Measurements from ENCODE around the gene CRIP1.

CRIP1 gene

DNA sequence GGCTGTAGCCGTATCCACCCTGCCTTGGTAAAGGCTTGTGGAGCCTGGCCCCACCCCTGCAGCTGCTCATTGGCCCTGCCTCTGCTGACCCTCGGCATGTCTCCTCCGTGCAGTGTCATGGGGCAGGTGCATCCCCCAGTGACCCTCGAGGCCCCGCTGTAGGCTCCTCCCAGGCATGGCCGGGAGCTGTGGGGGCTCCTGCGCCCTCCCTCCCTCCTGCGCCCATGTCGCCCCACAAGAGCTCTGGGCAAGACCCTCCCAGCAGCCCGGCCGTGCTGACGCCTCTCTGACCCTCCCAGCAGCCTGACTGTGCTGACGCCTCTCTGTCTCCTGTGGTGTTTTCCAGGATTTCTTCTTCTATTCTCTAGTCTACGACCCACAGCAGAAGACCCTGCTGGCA, 32.8 kb upstream of the CRIP1 start:
- TF ChIP-seq, protein P1, sequence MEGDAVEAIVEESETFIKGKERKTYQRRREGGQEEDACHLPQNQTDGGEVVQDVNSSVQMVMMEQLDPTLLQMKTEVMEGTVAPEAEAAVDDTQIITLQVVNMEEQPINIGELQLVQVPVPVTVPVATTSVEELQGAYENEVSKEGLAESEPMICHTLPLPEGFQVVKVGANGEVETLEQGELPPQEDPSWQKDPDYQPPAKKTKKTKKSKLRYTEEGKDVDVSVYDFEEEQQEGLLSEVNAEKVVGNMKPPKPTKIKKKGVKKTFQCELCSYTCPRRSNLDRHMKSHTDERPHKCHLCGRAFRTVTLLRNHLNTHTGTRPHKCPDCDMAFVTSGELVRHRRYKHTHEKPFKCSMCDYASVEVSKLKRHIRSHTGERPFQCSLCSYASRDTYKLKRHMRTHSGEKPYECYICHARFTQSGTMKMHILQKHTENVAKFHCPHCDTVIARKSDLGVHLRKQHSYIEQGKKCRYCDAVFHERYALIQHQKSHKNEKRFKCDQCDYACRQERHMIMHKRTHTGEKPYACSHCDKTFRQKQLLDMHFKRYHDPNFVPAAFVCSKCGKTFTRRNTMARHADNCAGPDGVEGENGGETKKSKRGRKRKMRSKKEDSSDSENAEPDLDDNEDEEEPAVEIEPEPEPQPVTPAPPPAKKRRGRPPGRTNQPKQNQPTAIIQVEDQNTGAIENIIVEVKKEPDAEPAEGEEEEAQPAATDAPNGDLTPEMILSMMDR (IDR thresholded peaks at IDR 0.05; ENCODE audit: extremely low read depth, missing control alignments), result no peak
- DNase-seq (ENCODE audit: low spot score), result no peak

DNA sequence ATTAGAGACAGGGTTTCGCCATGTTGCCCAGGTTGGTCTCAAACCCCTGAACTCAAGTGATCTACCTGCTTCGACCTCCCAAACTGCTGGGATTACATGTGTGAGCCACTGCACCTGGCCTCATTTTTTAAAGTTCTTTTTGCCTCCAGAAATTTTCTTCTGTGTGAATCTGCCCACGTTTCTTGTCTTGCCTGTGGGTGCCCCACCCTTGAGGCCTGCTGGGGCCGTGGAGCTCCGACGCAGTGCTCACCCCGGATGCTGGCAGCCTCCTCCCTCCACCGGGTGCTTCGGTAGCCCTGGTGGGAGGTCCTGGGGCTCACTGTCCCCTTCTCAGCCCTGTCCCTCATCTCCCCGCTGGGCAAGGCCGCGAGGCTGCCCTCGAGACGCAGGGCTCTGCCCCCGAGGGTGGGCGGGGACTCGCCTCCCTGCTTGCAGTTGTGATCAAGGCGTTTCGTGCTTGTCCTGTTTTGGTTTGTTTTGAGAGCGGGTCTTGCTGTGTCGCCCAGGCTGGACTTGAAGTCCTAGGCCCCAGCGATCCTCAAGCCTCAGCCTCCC, 31.5 kb upstream of the CRIP1 start:
- TF ChIP-seq, protein P1 (IDR thresholded peaks at IDR 0.05; ENCODE audit: extremely low read depth, missing control alignments), result no peak
- DNase-seq (ENCODE audit: low spot score), result no peak

DNA sequence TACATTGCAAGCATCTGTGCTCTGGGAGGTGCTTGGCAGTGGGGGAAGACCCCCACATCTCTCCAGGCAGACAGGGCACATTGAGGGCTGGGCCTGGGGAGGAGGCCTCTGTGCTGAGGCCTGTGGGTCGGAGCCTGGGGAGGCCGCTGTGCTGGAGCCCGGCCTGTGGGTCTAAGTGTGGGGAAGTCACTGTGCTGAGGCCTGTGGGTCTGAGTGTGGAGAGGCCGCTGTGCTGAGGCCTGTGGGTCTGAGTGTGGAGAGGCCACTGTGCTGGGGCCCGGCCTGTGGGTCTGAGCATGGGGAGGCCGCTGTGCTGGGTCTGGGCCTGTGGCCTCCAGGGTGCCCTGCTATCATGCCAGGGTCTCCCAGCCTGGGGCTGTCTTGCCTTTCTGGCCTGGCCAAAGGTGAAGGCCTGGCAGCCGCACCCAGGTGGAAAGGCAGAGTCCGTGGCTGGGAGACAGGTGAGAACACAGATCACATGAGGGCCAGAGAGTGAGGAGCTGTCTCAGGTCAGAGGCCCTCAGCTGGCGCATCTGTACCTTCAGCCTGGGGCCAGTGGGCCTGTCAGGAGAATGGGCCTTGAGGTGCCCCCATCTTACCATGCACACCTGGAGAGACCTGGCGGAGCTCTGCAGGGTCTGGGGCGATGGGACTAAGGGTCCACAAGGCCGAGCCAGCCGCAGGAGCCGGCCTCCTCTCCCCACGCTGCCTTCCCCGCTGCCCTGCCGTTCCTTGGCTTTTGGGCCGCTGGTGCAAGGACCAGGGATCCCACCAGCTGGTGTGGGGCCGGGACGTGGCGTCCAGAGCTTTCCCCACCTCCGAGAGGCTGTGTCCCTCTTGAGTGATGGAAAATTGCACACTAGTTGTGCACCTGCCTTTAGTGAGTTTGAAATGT, 30.7 kb upstream of the CRIP1 start:
- DNase-seq (ENCODE audit: low spot score), result no peak
- TF ChIP-seq, protein P1 (IDR thresholded peaks at IDR 0.05; ENCODE audit: extremely low read depth, missing control alignments), result no peak

DNA sequence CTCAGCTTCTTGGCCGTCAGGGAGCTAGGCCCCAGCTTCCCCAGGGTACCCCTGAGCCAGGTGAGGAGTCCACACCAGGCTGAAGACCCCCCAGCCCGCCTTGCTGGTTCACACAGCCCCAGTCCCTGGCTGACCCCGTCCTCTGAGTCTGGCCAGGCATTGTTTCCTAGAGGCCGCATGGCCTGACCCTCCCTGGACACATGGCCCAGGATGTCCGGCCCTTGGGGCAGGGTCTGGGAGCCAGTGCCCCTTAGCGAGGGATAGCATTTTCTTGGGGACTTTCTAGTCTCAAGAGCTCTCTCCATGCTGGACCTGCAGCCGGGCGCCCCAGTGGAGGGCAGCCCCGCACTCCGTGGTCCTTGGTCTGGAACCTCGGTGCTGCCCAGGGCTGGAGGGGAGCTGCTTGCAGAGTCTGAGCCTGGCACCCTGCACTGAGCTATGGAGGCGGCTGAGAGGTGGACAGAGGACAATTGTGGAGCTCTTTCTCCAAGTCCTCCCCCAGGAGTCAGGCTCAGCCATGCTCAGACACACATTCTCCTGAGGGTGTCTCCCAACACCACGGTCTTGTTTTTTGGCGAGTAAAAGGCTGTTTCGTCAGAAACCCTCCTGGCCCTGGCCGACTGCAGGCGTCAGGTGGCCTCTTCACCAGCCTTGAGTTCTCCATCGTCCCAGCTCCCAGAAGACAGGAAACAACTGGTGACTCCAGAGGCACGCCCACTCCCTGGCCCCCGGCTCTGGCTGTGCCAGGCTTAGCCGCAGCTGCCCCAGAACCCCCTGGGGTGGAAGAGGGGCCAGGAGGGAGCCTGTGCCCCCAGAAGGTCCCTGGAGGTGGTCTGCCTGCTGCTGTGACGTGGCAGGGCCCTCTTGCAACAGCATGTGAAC, 29.7 kb upstream of the CRIP1 start:
- DNase-seq (ENCODE audit: low spot score), result no peak
- TF ChIP-seq, protein P1 (IDR thresholded peaks at IDR 0.05; ENCODE audit: extremely low read depth, missing control alignments), result no peak

DNA sequence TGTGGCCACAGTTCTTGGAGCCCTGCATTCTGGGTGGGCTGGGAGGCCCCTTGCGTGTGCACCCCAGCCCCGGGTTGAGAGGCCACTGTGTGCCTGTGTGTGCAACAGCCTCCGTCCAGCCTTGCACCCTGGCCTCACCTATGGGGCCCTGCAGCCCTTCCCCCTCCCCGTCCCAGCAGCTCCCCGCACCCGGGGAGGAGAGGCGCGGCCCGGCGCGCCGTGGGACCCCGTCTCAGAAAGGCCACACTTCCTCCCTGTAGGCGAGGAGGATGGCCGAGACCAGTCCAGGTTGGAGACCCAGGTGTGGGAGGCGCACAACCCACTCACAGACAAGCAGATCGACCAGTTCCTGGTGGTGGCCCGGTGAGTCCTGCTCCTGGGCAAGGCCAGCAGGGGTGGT, 28.7 kb upstream of the CRIP1 start:
- no peak for DNase-seq (ENCODE audit: low spot score)
- TF ChIP-seq, protein P1 (IDR thresholded peaks at IDR 0.05; ENCODE audit: extremely low read depth, missing control alignments), result no peak

DNA sequence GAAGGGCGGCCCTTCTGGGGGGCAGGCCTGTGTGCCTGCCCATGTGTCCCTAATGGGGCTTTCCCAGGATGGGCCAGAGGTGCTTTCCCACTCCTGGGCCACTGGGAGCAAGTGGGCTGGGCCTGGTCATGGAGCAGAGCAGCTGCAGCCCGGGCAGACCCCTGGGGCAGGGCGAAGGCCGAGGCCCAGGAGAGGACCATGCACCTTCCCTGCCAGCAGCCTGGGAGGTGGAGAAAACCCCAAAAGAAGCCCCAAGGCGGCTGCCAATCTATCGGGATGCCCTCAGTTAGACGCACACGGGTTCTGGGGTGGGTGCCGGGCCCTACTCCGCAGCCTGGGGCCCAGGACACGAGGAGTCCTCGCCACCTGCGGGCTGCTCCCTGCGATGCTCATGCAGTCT, 28.1 kb upstream of the CRIP1 start:
- TF ChIP-seq, protein P1 (IDR thresholded peaks at IDR 0.05; ENCODE audit: extremely low read depth, missing control alignments), result no peak
- DNase-seq (ENCODE audit: low spot score), result no peak
